ENCODE results near the gene MTMR3.

- no peak for TF ChIP-seq CTCF (IDR thresholded peaks at IDR 0.05; ENCODE audit: insufficient read depth, low read depth, low read length)
- no peak for TF ChIP-seq EZH2 (IDR thresholded peaks at IDR 0.05; ENCODE audit: insufficient read depth, low read length)
Observed at GRCh38 chr22:29848111-29848510, 34.9 kb upstream of the MTMR3 start.
